PC-3 (cell line): Measurements from ENCODE around the gene HERPUD1. TPM values are rescaled to one million over a fixed set of nuclear protein-coding genes. Genes with fewer than 3 reads are reported as not detected.

Experiments
- ATAC-seq: fragments of 200-7000 bp; cut with Tn5 transposase; 2 replicates; pipeline ENCODE4 v1.9.1; 2020; ENCODE audit warnings: mild to moderate bottlenecking, moderate library complexity
- BruUV-seq: library from RNA; stranded (reverse); fragments of 400-500 nt; replicated peaks from 2 replicates; lab custom pipeline; 2021; lab: Mats Ljungman, UMichigan
- CTCF ChIA-PET: fragments of 300-600 bp; sonication (Branson Sonifier 250); formaldehyde crosslinking; loops from one replicate; lab custom pipeline; 2022; ENCODE audit warnings: antibody characterized with exemption; lab: Charles Lee
- POLR2A ChIA-PET: fragments of 300-600 bp; sonication (Branson Sonifier 250); formaldehyde crosslinking; loops from one replicate; lab custom pipeline; 2022; ENCODE audit warnings: antibody characterized with exemption; ENCODE audit not compliant: unreplicated experiment; lab: Charles Lee
- DNase-seq: peaks from one replicate; pipeline ENCODE4 v3.0.0-alpha.2; 2015
- H2AFZ ChIP-seq: fragments of 300-600 bp; sonication (generic); 2 replicates; pipeline ENCODE4 v1.6.0; 2016; ENCODE audit warnings: antibody characterized with exemption, low read length
- H3F3A ChIP-seq: fragments of 300-600 bp; sonication (generic); one replicate; pipeline ENCODE4 v1.6.0; 2017; ENCODE audit warnings: antibody characterized with exemption, low read length, control low read depth, mild to moderate bottlenecking; ENCODE audit not compliant: unreplicated experiment
- H3K27ac ChIP-seq: fragments of 300-600 bp; sonication (generic); 2 replicates; pipeline ENCODE4 v1.5.1; 2016; ENCODE audit warnings: mild to moderate bottlenecking, low read length
- H3K27me3 ChIP-seq: fragments of 300-600 bp; sonication (generic); 2 replicates; pipeline ENCODE4 v1.6.1; 2016; ENCODE audit warnings: low read length, mixed read lengths
- H3K36me3 ChIP-seq: fragments of 300-600 bp; sonication (generic); 2 replicates; pipeline ENCODE4 v1.6.1; 2016; ENCODE audit warnings: low read depth, mixed run types, low read length, mixed read lengths
- H3K4me1 ChIP-seq: fragments of 300-600 bp; sonication (generic); 2 replicates; pipeline ENCODE4 v1.5.1; 2016; ENCODE audit warnings: low read length; ENCODE audit not compliant: insufficient read depth
- H3K4me2 ChIP-seq: fragments of 300-600 bp; sonication (generic); 2 replicates; pipeline ENCODE4 v1.6.0; 2016; ENCODE audit warnings: low read length
- H3K4me3 ChIP-seq: fragments of 300-600 bp; sonication (generic); 2 replicates; pipeline ENCODE4 v1.5.1; 2016; ENCODE audit warnings: mild to moderate bottlenecking, low read length, mixed read lengths
- H3K79me2 ChIP-seq: fragments of 300-600 bp; sonication (generic); 2 replicates; pipeline ENCODE4 v1.6.1; 2017; ENCODE audit warnings: low read length, mixed read lengths
- H3K9ac ChIP-seq: fragments of 300-600 bp; sonication (generic); 2 replicates; pipeline ENCODE4 v1.6.0; 2016; ENCODE audit warnings: mild to moderate bottlenecking, low read length
- H3K9me2 ChIP-seq: fragments of 300-600 bp; sonication (generic); replicated peaks from 2 replicates; pipeline ENCODE4 v1.6.1; 2016; ENCODE audit warnings: mixed run types, low read length, mixed read lengths
- H3K9me3 ChIP-seq: fragments of 300-600 bp; sonication (generic); 2 replicates; pipeline ENCODE4 v1.6.1; 2016; ENCODE audit warnings: low read length, mixed read lengths
- H4K20me1 ChIP-seq: fragments of 300-600 bp; sonication (generic); 2 replicates; pipeline ENCODE4 v1.6.1; 2016; ENCODE audit warnings: low read length, mixed read lengths
- EZH2 ChIP-seq: fragments of 300-600 bp; sonication (generic); IDR thresholded peaks from one replicate; pipeline ENCODE4 v1.6.1; 2017; ENCODE audit warnings: antibody characterized with exemption, mild to moderate bottlenecking, low read length; ENCODE audit not compliant: unreplicated experiment
- EZH2phosphoT487 ChIP-seq: fragments of 300-600 bp; sonication (generic); IDR thresholded peaks from 2 replicates; pipeline ENCODE4 v1.6.1; 2018; ENCODE audit warnings: mild to moderate bottlenecking, antibody characterized with exemption, low read length, borderline replicate concordance
- intact Hi-C: fragments of 100-400 bp; cut with micrococcal nuclease; formaldehyde crosslinking; loops from 2 replicates; pipeline ENCODE4 v1.9.0; 2023
- total RNA-seq: library from RNA; depleted of rRNA; stranded (reverse); fragments of >200 nt; gene quantifications from 2 replicates; pipeline ENCODE4 v1.2.3, GENCODE V29; 2014
- TF ChIP-seq, protein P1 (sequence below): fragments of 300-600 bp; sonication (generic); conservative IDR thresholded peaks from 2 replicates; pipeline ENCODE4 v1.5.1; 2017; ENCODE audit warnings: antibody characterized with exemption, low read depth, mild to moderate bottlenecking, low read length

HERPUD1 gene
- total RNA-seq, 1 experiment from 2014 or later, result 54.9 TPM

DNA sequence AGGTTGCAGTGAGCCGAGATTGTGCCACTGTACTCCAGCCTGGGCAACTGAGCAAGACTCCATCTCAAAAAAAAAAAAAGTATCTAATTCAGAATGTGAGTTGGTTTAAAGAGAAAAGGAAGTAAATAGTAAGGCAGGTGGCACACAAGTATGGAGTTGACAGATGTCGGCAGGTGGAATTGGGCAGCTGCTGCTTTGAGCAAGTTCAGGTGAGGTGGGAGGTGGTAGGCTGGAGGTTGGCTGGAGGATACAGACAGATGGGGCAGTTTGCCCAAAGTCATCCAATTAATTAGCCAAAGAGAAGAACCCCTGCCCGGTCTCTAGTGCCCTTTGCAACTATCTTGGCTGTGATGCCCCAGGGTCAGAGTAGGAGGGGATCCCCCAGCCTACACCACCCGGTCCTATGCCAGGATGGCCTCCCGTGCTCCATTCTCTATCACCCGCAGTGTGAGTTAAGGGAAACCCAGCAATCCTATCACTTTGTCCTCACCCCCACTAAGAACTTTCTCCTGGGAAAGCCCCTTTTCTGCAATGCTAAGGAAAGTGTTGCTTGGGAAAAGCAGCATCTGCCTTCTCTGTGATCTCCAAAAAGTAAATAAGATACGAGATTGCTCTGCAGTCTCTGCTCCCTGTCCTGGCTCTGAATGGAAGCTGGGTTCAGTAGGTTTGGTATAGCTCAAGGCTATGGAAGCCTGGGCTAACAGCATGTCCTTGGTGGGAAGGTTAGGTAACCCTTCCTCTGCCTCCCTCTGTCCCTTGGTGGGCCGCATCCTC lies 34.7 kb upstream of the HERPUD1 start:
- DNase-seq, result no peak
- Histone ChIP-seq H3K27me3 (no peaks in the 10 kb centered on the region), H3K4me1 (no peaks in the 10 kb centered on the region), H3K9me2 (no peaks in the 10 kb centered on the region), H3K36me3 (no peaks in the 10 kb centered on the region), H3F3A (no peaks in the 10 kb centered on the region), H3K27ac (no peak overlapping the region), H3K9ac (no peak overlapping the region), H3K79me2 (no peaks in the 10 kb centered on the region), H3K4me2 (no peak overlapping the region), H3K4me3 (no peak overlapping the region), H3K9me3 (no peaks in the 10 kb centered on the region), H4K20me1 (no peaks in the 10 kb centered on the region), H2AFZ (no peak overlapping the region)
- TF ChIP-seq, protein P1, sequence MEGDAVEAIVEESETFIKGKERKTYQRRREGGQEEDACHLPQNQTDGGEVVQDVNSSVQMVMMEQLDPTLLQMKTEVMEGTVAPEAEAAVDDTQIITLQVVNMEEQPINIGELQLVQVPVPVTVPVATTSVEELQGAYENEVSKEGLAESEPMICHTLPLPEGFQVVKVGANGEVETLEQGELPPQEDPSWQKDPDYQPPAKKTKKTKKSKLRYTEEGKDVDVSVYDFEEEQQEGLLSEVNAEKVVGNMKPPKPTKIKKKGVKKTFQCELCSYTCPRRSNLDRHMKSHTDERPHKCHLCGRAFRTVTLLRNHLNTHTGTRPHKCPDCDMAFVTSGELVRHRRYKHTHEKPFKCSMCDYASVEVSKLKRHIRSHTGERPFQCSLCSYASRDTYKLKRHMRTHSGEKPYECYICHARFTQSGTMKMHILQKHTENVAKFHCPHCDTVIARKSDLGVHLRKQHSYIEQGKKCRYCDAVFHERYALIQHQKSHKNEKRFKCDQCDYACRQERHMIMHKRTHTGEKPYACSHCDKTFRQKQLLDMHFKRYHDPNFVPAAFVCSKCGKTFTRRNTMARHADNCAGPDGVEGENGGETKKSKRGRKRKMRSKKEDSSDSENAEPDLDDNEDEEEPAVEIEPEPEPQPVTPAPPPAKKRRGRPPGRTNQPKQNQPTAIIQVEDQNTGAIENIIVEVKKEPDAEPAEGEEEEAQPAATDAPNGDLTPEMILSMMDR, result no peak
- intact Hi-C loops, result no loop called here
- POLR2A ChIA-PET, result no interaction called here
- ATAC-seq, result no peak
- BruUV-seq, result no TSS peak
- CTCF ChIA-PET, result no interaction called here

DNA sequence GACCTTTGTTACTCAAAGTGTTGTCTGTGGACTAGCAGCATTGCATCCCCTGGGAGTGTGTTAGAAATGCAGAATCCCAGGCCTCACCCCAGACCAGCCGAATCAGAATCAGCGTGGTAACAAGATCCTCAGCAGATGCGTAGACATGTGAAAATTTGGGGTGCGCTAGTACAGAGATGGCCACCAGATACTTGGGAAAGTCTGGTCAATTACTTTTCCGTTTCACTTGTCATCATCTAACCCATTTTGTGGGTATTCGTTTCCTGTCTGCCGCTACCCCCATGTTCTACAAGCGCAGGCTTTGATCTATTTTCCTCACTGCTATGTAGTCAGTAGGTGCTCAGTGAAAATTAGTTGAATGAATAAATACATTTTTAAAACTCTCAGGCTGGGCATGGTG lies 33.1 kb upstream of the HERPUD1 start:
- no peaks in the 10 kb centered on the region for H3F3A ChIP-seq
- no peak for ATAC-seq
- no peak overlapping the region for H3K9ac ChIP-seq
- CTCF ChIA-PET, result no interaction called here
- H3K79me2 ChIP-seq, result no peaks in the 10 kb centered on the region
- DNase-seq, result no peak
- no peak overlapping the region for H3K4me3 ChIP-seq
- no peaks in the 10 kb centered on the region for H3K9me3 ChIP-seq
- no peak overlapping the region for H3K4me2 ChIP-seq
- intact Hi-C loops, result no loop called here
- no TSS peak for BruUV-seq
- H3K27me3 ChIP-seq, result no peaks in the 10 kb centered on the region
- H4K20me1 ChIP-seq, result no peaks in the 10 kb centered on the region
- no peaks in the 10 kb centered on the region for H3K4me1 ChIP-seq
- POLR2A ChIA-PET, result no interaction called here
- no peaks in the 10 kb centered on the region for H3K36me3 ChIP-seq
- no peak for TF ChIP-seq EZH2
- no peak for TF ChIP-seq EZH2phosphoT487
- TF ChIP-seq, protein P1, result no peak
- no peak overlapping the region for H3K27ac ChIP-seq
- H2AFZ ChIP-seq, result no peak overlapping the region
- H3K9me2 ChIP-seq, result no peaks in the 10 kb centered on the region

DNA sequence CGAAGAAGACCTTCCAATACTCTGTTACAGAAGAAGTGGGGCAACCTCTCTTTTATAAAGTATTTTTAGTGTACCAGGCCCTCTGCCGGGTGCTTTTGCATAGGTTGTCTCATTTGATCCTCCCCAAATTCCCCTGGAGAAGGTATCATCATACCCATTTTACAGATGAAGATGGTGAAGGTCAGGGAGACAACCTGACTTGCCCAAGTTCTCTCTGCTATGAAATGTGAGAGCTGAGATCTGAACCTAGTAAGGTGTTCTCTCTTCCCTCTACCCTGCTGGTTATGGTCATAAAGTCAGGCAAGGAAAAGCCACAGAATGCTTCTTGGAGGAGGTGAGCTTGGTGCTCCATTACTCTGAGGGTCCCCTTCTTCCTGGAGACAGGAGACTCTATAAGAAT lies 28.1 kb upstream of the HERPUD1 start:
- Histone ChIP-seq H3K36me3 (no peaks in the 10 kb centered on the region), H3K4me3 (no peak overlapping the region), H3K4me1 (no peaks in the 10 kb centered on the region), H3K9ac (no peak overlapping the region), H3K4me2 (no peak overlapping the region), H2AFZ (no peak overlapping the region), H4K20me1 (no peaks in the 10 kb centered on the region), H3K9me3 (no peaks in the 10 kb centered on the region), H3K27me3 (peaks cover 7% of the 10 kb centered on the region; the same call in 1 of the 2 replicates), H3K9me2 (no peaks in the 10 kb centered on the region), H3K79me2 (no peaks in the 10 kb centered on the region), H3F3A (no peaks in the 10 kb centered on the region), H3K27ac (no peak overlapping the region)
- ChIA-PET POLR2A (no interaction called here), CTCF (no interaction called here)
- TF ChIP-seq EZH2phosphoT487, result no peak
- TF ChIP-seq, protein P1, result no peak
- no peak for TF ChIP-seq EZH2
- DNase-seq (no peak), ATAC-seq (no peak)
- BruUV-seq, result no TSS peak
- intact Hi-C loops, result no loop called here
